ENCODE results near the gene MRGPRE.

Gene MRGPRE

GRCh38 chr11:3217818-3218482 lies 14.3 kb downstream of the MRGPRE start:
- no peak for TF ChIP-seq PKNOX1 (IDR thresholded peaks at IDR 0.05)
- TF ChIP-seq NFRKB (IDR thresholded peaks at IDR 0.05) = no peak
- DNase-seq (ENCODE audit: extremely low spot score) = no peak
- ChIA-PET CTCF (interaction anchor here (0.9 kb wide), 1 partner anchor 135 kb away, joined by 3 read pairs; no protein-coding TSS in a partner anchor), POLR2A (no interaction called here)

DNA sequence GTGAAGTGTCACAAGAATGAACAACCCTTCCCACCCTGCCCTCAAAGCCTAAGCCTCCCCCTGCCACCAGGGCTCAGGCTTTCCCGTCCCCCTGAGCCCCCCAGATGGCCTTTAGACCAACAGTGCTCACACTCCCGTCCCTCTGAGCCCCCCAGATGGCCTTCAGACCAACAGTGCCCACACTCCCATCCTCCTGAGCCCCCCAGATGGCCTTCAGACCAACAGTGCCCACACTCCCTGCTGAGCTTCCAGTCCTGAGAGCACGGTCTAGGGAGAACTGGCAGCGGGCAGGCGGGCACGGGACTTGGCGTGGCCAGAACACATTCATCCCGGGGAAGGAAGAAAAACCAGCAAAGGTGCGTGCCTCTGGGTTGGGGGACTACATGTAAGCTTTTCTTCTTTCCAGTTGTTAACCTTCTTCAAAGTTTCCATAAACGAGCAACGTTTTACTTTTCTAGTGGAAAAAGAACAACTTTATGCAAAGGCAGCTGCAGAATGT lies 16.1 kb downstream of the MRGPRE start:
- TF ChIP-seq L3MBTL2 (conservative IDR thresholded peaks at IDR 0.05) (no peak), FOXA1 (IDR thresholded peaks at IDR 0.05) (no peak), ARNT (IDR thresholded peaks at IDR 0.05) (no peak), FOXK2 (IDR thresholded peaks at IDR 0.05) (no peak), ZNF384 (IDR thresholded peaks at IDR 0.05) (no peak), BHLHE40 (IDR thresholded peaks at IDR 0.05; ENCODE audit: borderline replicate concordance) (no peak), PKNOX1 (IDR thresholded peaks at IDR 0.05) (no peak), SUZ12 (IDR thresholded peaks at IDR 0.05) (no peak), LEF1 (IDR thresholded peaks at IDR 0.05; ENCODE audit: borderline replicate concordance) (no peak), HDGF (IDR thresholded peaks at IDR 0.05; ENCODE audit: borderline replicate concordance) (no peak), CTBP1 (IDR thresholded peaks at IDR 0.05; ENCODE audit: borderline replicate concordance) (no peak), ELF4 (IDR thresholded peaks at IDR 0.05) (no peak), TARDBP (IDR thresholded peaks at IDR 0.05) (no peak), NFRKB (IDR thresholded peaks at IDR 0.05) (no peak), SP1 (IDR thresholded peaks at IDR 0.05) (no peak), FOXM1 (IDR thresholded peaks at IDR 0.05; ENCODE audit: borderline replicate concordance) (no peak)
- ChIA-PET POLR2A (no interaction called here), CTCF (interaction anchor here (0.6 kb wide), 1 partner anchor 287 kb away, joined by 3 read pairs; the partner anchor contains the start of gene PHLDA2)
- no peak for DNase-seq (ENCODE audit: extremely low spot score)

GRCh38 chr11:3215346-3216026 lies 16.7 kb downstream of the MRGPRE start:
- CTCF ChIA-PET = interaction anchor here (0.6 kb wide), 1 partner anchor 286 kb away, joined by 3 read pairs; the partner anchor contains the start of gene PHLDA2
- TF ChIP-seq ZNF384 (IDR thresholded peaks at IDR 0.05) (no peak), FOXK2 (IDR thresholded peaks at IDR 0.05) (no peak), CTBP1 (IDR thresholded peaks at IDR 0.05; ENCODE audit: borderline replicate concordance) (no peak), BHLHE40 (IDR thresholded peaks at IDR 0.05; ENCODE audit: borderline replicate concordance) (no peak), HDGF (IDR thresholded peaks at IDR 0.05; ENCODE audit: borderline replicate concordance) (no peak), LEF1 (IDR thresholded peaks at IDR 0.05; ENCODE audit: borderline replicate concordance) (no peak), SP1 (IDR thresholded peaks at IDR 0.05) (no peak), L3MBTL2 (conservative IDR thresholded peaks at IDR 0.05) (no peak), PKNOX1 (IDR thresholded peaks at IDR 0.05) (no peak), FOXM1 (IDR thresholded peaks at IDR 0.05; ENCODE audit: borderline replicate concordance) (no peak), TARDBP (IDR thresholded peaks at IDR 0.05) (no peak), FOXA1 (IDR thresholded peaks at IDR 0.05) (no peak), SUZ12 (IDR thresholded peaks at IDR 0.05) (no peak), NFRKB (IDR thresholded peaks at IDR 0.05) (no peak), ELF4 (IDR thresholded peaks at IDR 0.05) (no peak), ARNT (IDR thresholded peaks at IDR 0.05) (no peak)
- DNase-seq (ENCODE audit: extremely low spot score) = no peak
- POLR2A ChIA-PET = no interaction called here

DNA sequence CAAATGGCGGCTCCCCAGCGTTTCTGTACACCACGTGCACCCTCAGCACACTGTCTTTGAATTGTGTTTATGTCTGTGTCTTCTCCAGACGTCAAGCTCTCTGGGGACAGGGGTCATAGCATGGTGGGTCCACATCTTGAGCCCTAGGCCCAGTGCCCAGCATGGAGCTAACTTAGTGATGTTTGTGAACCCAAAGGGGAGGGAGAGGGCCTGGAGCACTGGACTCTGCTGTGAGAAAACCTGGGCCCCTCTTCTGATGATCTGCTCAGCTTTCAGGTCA lies 17.9 kb downstream of the MRGPRE start:
- TF ChIP-seq LEF1 (IDR thresholded peaks at IDR 0.05; ENCODE audit: borderline replicate concordance) = no peak
- no peak for TF ChIP-seq TARDBP (IDR thresholded peaks at IDR 0.05)
- no peak for TF ChIP-seq SUZ12 (IDR thresholded peaks at IDR 0.05)
- TF ChIP-seq L3MBTL2 (conservative IDR thresholded peaks at IDR 0.05) = no peak
- TF ChIP-seq CTBP1 (IDR thresholded peaks at IDR 0.05; ENCODE audit: borderline replicate concordance) = no peak
- TF ChIP-seq HDGF (IDR thresholded peaks at IDR 0.05; ENCODE audit: borderline replicate concordance) = no peak
- TF ChIP-seq NFRKB (IDR thresholded peaks at IDR 0.05) = no peak
- TF ChIP-seq FOXK2 (IDR thresholded peaks at IDR 0.05) = no peak
- no peak for TF ChIP-seq PKNOX1 (IDR thresholded peaks at IDR 0.05)
- TF ChIP-seq FOXA1 (IDR thresholded peaks at IDR 0.05) = no peak
- TF ChIP-seq SP1 (IDR thresholded peaks at IDR 0.05) = no peak
- POLR2A ChIA-PET = no interaction called here
- DNase-seq (ENCODE audit: extremely low spot score) = no peak
- CTCF ChIA-PET = no interaction called here

GRCh38 chr11:3213659-3214419 lies 18.4 kb downstream of the MRGPRE start:
- POLR2A ChIA-PET = no interaction called here
- CTCF ChIA-PET = no interaction called here
- TF ChIP-seq FOXM1 (IDR thresholded peaks at IDR 0.05; ENCODE audit: borderline replicate concordance) (no peak), FOXA1 (IDR thresholded peaks at IDR 0.05) (no peak), ZNF384 (IDR thresholded peaks at IDR 0.05) (no peak), NFRKB (IDR thresholded peaks at IDR 0.05) (no peak), ELF4 (IDR thresholded peaks at IDR 0.05) (no peak)
- DNase-seq (ENCODE audit: extremely low spot score) = no peak

All from HEK293T (cell line).